HepG2 (cell line): ENCODE results near the gene GATA5. TPM values are rescaled to one million over a fixed set of nuclear protein-coding genes. Genes with fewer than 3 reads are reported as not detected.

Experiments used
- ATAC-seq: fragments of 200-7000 bp; cut with Tn5 transposase; 3 replicates; pipeline ENCODE4 v1.9.1; 2020; ENCODE audit warnings: mild to moderate bottlenecking, moderate library complexity
- BruUV-seq: library from RNA; stranded (reverse); fragments of 400-500 nt; replicated peaks from 2 replicates; lab custom pipeline; 2021; lab: Mats Ljungman, UMichigan
- CTCF ChIA-PET: fragments of 300-600 bp; formaldehyde crosslinking; extraction: SDS; loops from one replicate; lab custom pipeline; 2021; ENCODE audit warnings: low total read pairs, inconsistent platforms, low intra/inter-chr PET ratio; lab: Yijun Ruan, JAX
- POLR2A ChIA-PET: fragments of 350-600 bp; sonication (Branson Sonifier 250); formaldehyde crosslinking; loops from one replicate; lab custom pipeline; 2020; ENCODE audit warnings: antibody characterized with exemption, inconsistent platforms; lab: Yijun Ruan, JAX
- DNase-seq: peaks from one replicate; pipeline ENCODE4 v3.0.0-alpha.2; 2015; ENCODE audit warnings: low spot score
- FAIRE-seq: peaks from 3 replicates; lab custom pipeline; 2011; peaks lifted over from hg19 to GRCh38; lab: Jason Lieb, UNC
- H2AFZ ChIP-seq: one replicate; pipeline ENCODE4 v1.6.1; 2011; ENCODE audit warnings: low read length, inconsistent platforms
- H3K27ac ChIP-seq: fragments of 300-600 bp; 3 replicates; pipeline ENCODE4 v1.8.0; 2011; ENCODE audit warnings: mixed run types, mild to moderate bottlenecking, mixed read lengths, low read length, inconsistent platforms; ENCODE audit not compliant: insufficient read depth; ENCODE audit errors: extremely low read length
- H3K27me3 ChIP-seq, 2 experiments: fragments of 200-600 bp in 1 of 2; 2 replicates in 1 of 2; 3 replicates in 1 of 2; pipeline versions ENCODE4 v1.6.0 to v1.8.0; 2011; ENCODE audit warnings: low read length in 2 of 2, mild to moderate bottlenecking in 2 of 2, moderate library complexity in 2 of 2, inconsistent platforms in 1 of 2; ENCODE audit not compliant: insufficient read depth in 2 of 2, control insufficient read depth in 1 of 2
- H3K36me3 ChIP-seq, 2 experiments: fragments of 200-600 bp in 1 of 2; replicated peaks in 1 of 2; 2 replicates in 1 of 2; 3 replicates in 1 of 2; pipeline versions ENCODE4 v1.5.1 to v1.8.0; 2011; ENCODE audit warnings: low read length in 2 of 2, inconsistent platforms in 1 of 2; ENCODE audit not compliant: insufficient read depth in 2 of 2, control insufficient read depth in 1 of 2
- H3K4me1 ChIP-seq: 2 replicates; pipeline ENCODE4 v1.5.1; 2012; ENCODE audit warnings: low read length, inconsistent platforms; ENCODE audit not compliant: insufficient read depth
- H3K4me2 ChIP-seq: 2 replicates; pipeline ENCODE4 v1.6.0; 2011; ENCODE audit warnings: low read depth, low read length, inconsistent platforms
- H3K4me3 ChIP-seq, 3 experiments: fragments of 200-600 bp in 1 of 3; sonication (generic), shearing (Covaris generic) in 1 of 3; replicated peaks in 1 of 3; 2 replicates each; pipeline ENCODE4 v1.5.1; 2011 to 2016; ENCODE audit warnings: low read length in 3 of 3, inconsistent platforms in 2 of 3, low read depth in 2 of 3, mild to moderate bottlenecking in 2 of 3, control low read depth in 1 of 3, mixed read lengths in 1 of 3; ENCODE audit not compliant: insufficient read depth in 1 of 3
- H3K79me2 ChIP-seq: one replicate; pipeline ENCODE4 v1.6.1; 2011; ENCODE audit warnings: low read length, inconsistent platforms; ENCODE audit not compliant: insufficient read depth
- H3K9ac ChIP-seq: 2 replicates; pipeline ENCODE4 v1.6.0; 2011; ENCODE audit warnings: mild to moderate bottlenecking, low read depth, low read length, inconsistent platforms; ENCODE audit not compliant: insufficient read depth
- H3K9me3 ChIP-seq: 2 replicates; pipeline ENCODE4 v1.5.1; 2012; ENCODE audit warnings: mild to moderate bottlenecking, low read length
- H4K20me1 ChIP-seq: 2 replicates; pipeline ENCODE4 v1.6.0; 2011; ENCODE audit warnings: inconsistent platforms, mild to moderate bottlenecking, low read length, moderate library complexity; ENCODE audit not compliant: insufficient read depth
- CBX1 ChIP-seq: IDR thresholded peaks from one replicate; pipeline ENCODE4 v1.6.1; 2016; ENCODE audit warnings: antibody characterized with exemption, low read depth
- CREB1 ChIP-seq, 2 experiments: fragments of 450-650 bp in 1 of 2; IDR thresholded peaks; 2 replicates each; pipeline ENCODE4 v1.6.1; 2016 to 2017; ENCODE audit warnings: control low read depth in 1 of 2, mild to moderate bottlenecking in 1 of 2, missing compliant biosample characterization in 1 of 2, missing genetic modification characterization in 1 of 2
- EEA1 ChIP-seq: sonication (generic); formaldehyde crosslinking; IDR thresholded peaks from 2 replicates; pipeline ENCODE4 v1.5.1; 2020; ENCODE audit warnings: mild to moderate bottlenecking, missing genetic modification reagents, borderline replicate concordance
- FIP1L1 ChIP-seq: fragments of 200-400 bp; formaldehyde crosslinking; IDR thresholded peaks from 2 replicates; pipeline ENCODE4 v1.6.1; 2018; ENCODE audit warnings: low read depth, mild to moderate bottlenecking, low read length, moderate library complexity, borderline replicate concordance; ENCODE audit not compliant: insufficient read depth
- IKZF1 ChIP-seq: fragments of 450-650 bp; IDR thresholded peaks from 2 replicates; pipeline ENCODE4 v1.7.1; 2016
- KDM1A ChIP-seq: IDR thresholded peaks from 2 replicates; pipeline ENCODE4 v1.6.1; 2016; ENCODE audit warnings: missing compliant biosample characterization
- MBNL3 ChIP-seq: fragments of 250-450 bp; sonication (Bioruptor Pico); conservative IDR thresholded peaks from 2 replicates; pipeline ENCODE4 v1.8.0; 2022; ENCODE audit warnings: mild to moderate bottlenecking, inconsistent platforms
- MXI1 ChIP-seq: IDR thresholded peaks from 3 replicates; pipeline ENCODE4 v1.6.1; 2012; ENCODE audit warnings: low read depth, low read length, inconsistent platforms, borderline replicate concordance
- MZF1 ChIP-seq: sonication (generic); formaldehyde crosslinking; IDR thresholded peaks from 2 replicates; pipeline ENCODE4 v1.8.1; 2023; ENCODE audit warnings: mild to moderate bottlenecking, missing genetic modification reagents, borderline replicate concordance
- NFIC ChIP-seq: IDR thresholded peaks from 2 replicates; pipeline ENCODE4 v1.6.1; 2012; ENCODE audit warnings: mild to moderate bottlenecking, low read length, inconsistent platforms
- PBX2 ChIP-seq: IDR thresholded peaks from 2 replicates; pipeline ENCODE4 v1.6.1; 2016; ENCODE audit warnings: control low read depth
- SP1 ChIP-seq, 2 experiments: fragments of 450-650 bp in 1 of 2; sonication (generic) in 1 of 2; formaldehyde crosslinking in 1 of 2; IDR thresholded peaks; 2 replicates each; pipeline versions ENCODE4 v1.4.0 to v1.6.1; 2016 to 2020; ENCODE audit warnings: missing genetic modification reagents in 1 of 2
- ZBTB34 ChIP-seq: sonication (generic); formaldehyde crosslinking; IDR thresholded peaks from 2 replicates; pipeline ENCODE4 v1.8.0; 2022; ENCODE audit warnings: mild to moderate bottlenecking, missing genetic modification reagents
- ZNF501 ChIP-seq: sonication (generic); formaldehyde crosslinking; IDR thresholded peaks from 2 replicates; pipeline ENCODE4 v1.5.1; 2020; ENCODE audit warnings: mild to moderate bottlenecking, moderate library complexity, missing genetic modification reagents
- ZNF710 ChIP-seq: sonication (generic); formaldehyde crosslinking; IDR thresholded peaks from 2 replicates; pipeline ENCODE4 v1.5.0; 2020; ENCODE audit warnings: mild to moderate bottlenecking, missing genetic modification reagents, borderline replicate concordance
- WGBS: methylation state at CpG from one replicate; pipeline ENCODE4 v1.1.6; 2017; ENCODE audit warnings: low lambda C conversion rate; 5-methylcytosine and 5-hydroxymethylcytosine counted together
- in situ Hi-C: cut with HindIII; loops from 2 replicates; pipeline ENCODE4 v1.10.0; 2017; ENCODE audit warnings: low pct_unique_long_range_greater_than_20kb; ENCODE audit not compliant: extremely low pct_ligation_motif_present
- intact Hi-C: fragments of 100-400 bp; cut with micrococcal nuclease; formaldehyde crosslinking; loops from one replicate; pipeline ENCODE4 v1.10.0; 2022; ENCODE audit not compliant: unreplicated experiment
- polyA plus RNA-seq, 8 experiments: library from polyadenylated mRNA; depleted of rRNA in 3 of 8; stranded (reverse) in 7 of 8; unstranded in 1 of 8; fragments of >200 nt; fragmentation: Illumina TruSeq in 4 of 8; extraction: Trizol in 4 of 8; gene quantifications; 2 replicates each; pipeline versions ENCODE4 v1.2.1 to v1.2.3, GENCODE V29; 2011 to 2016; ENCODE audit warnings: low read depth in 4 of 8, missing spikeins in 1 of 8, mixed read lengths in 1 of 8; ENCODE audit not compliant: insufficient read depth in 1 of 8
- total RNA-seq, 5 experiments: library from RNA; depleted of rRNA; stranded (reverse); fragments of >200 nt; fragmentation: Illumina TruSeq; extraction: Trizol; gene quantifications; 2 replicates each; pipeline ENCODE4 v1.2.3, GENCODE V29; 2016; ENCODE audit warnings: low read depth in 1 of 5

Gene GATA5
- total and polyA plus RNA-seq, 2 of the 13 experiments (the other 11 are each of a cell fraction or from before 2014, with no cell fraction given), result 0.12 to 0.20 TPM

GRCh38 chr20:62461157-62461556 lies 14.6 kb downstream of the GATA5 start:
- BruUV-seq, result no TSS peak
- H3K79me2 ChIP-seq, result no peaks in the 10 kb centered on the region
- 49% methylated on average over 10 of the region's 10 CpGs for WGBS
- no peak for ATAC-seq
- H3K27ac ChIP-seq, result no peak overlapping the region
- no peak overlapping the region for H2AFZ ChIP-seq
- ChIA-PET CTCF (no interaction called here), POLR2A (interaction anchor here (1.1 kb wide), 1 partner anchor 92 kb away, joined by 3 read pairs; no protein-coding TSS in a partner anchor)
- no peak overlapping the region for H3K4me2 ChIP-seq
- no peak for FAIRE-seq
- H3K36me3 ChIP-seq, result no peaks in the 10 kb centered on the region
- no peaks in the 10 kb centered on the region; the same call in 1 of the 2 replicates for H4K20me1 ChIP-seq
- H3K9me3 ChIP-seq, result no peaks in the 10 kb centered on the region
- no peaks in the 10 kb centered on the region for H3K4me1 ChIP-seq
- TF ChIP-seq SP1 (IDR thresholded peaks at IDR 0.05) (no peak), SP1 (CRISPR knock-in tag; IDR thresholded peaks at IDR 0.05) (no peak), MBNL3 (CRISPR knock-in tag) (no peak), MZF1 (no peak), CREB1 (IDR thresholded peaks at IDR 0.05) (no peak), CREB1 (CRISPR knock-in tag; IDR thresholded peaks at IDR 0.05) (no peak), IKZF1 (no peak), ZNF710 (CRISPR knock-in tag) (no peak), FIP1L1 (no peak), ZNF501 (CRISPR knock-in tag) (no peak), ZBTB34 (no peak), MXI1 (no peak), CBX1 (no peak), EEA1 (CRISPR knock-in tag) (no peak), PBX2 (CRISPR knock-in tag) (no peak), NFIC (no peak), KDM1A (no peak)
- no peak overlapping the region for H3K4me3 ChIP-seq
- in situ Hi-C loops (no loop called here), intact Hi-C loops (no loop called here)
- peaks cover 29 to 72% of the 10 kb centered on the region in 2 experiments for H3K27me3 ChIP-seq
- no peak for DNase-seq
- no peak overlapping the region for H3K9ac ChIP-seq
